B cell (primary cell): ENCODE results near the gene DNAJC2. TPM values are rescaled to one million over a fixed set of nuclear protein-coding genes. Genes with fewer than 3 reads are reported as not detected.

Experiments
- ATAC-seq: fragments of 200-7000 bp; cut with Tn5 transposase; one replicate; pipeline ENCODE4 v1.10.0; 2021; ENCODE audit warnings: low read depth, mild to moderate bottlenecking, moderate number of reproducible peaks, moderate library complexity
- CTCF ChIA-PET: fragments of 350-600 bp; sonication (Branson Sonifier 250); formaldehyde crosslinking; loops from one replicate; lab custom pipeline; 2021; ENCODE audit warnings: antibody characterized with exemption, inconsistent platforms; lab: Charles Lee
- POLR2A ChIA-PET: fragments of 350-600 bp; sonication (Branson Sonifier 250); formaldehyde crosslinking; loops from one replicate; lab custom pipeline; 2021; ENCODE audit warnings: antibody characterized with exemption; lab: Charles Lee
- DNase-seq: peaks from one replicate; pipeline ENCODE4 v3.0.0; 2013
- H2AFZ ChIP-seq: 2 replicates; pipeline ENCODE4 v1.6.1; 2012; ENCODE audit warnings: mild to moderate bottlenecking, low read depth, low read length; ENCODE audit not compliant: insufficient read depth, poor library complexity, severe bottlenecking
- H3K27ac ChIP-seq, 2 donors: 1 replicate in 1 of 2; 2 replicates in 1 of 2; pipeline ENCODE4 v1.5.1; 2012 to 2013; ENCODE audit warnings: low read length in 2 of 2, mild to moderate bottlenecking in 2 of 2, moderate library complexity in 1 of 2
- H3K27me3 ChIP-seq, 4 experiments: fragments of 200-600 bp in 1 of 4; sonication (generic) in 1 of 4; replicated peaks in 1 of 4; 1 replicate in 2 of 4; 2 replicates in 2 of 4; pipeline versions ENCODE4 v1.6.1 to v1.7.0; 2013 to 2016; ENCODE audit warnings: low read length in 3 of 4, mild to moderate bottlenecking in 2 of 4, mixed read lengths in 1 of 4, moderate library complexity in 1 of 4; ENCODE audit not compliant: insufficient read depth in 4 of 4, control insufficient read depth in 3 of 4; ENCODE audit errors: control extremely low read depth in 1 of 4
- H3K36me3 ChIP-seq, 2 experiments: replicated peaks in 1 of 2; 1 replicate in 1 of 2; 2 replicates in 1 of 2; pipeline versions ENCODE4 v1.6.1 to v1.7.1; 2013; ENCODE audit warnings: low read length in 1 of 2; ENCODE audit not compliant: insufficient read depth in 2 of 2, control insufficient read depth in 1 of 2; ENCODE audit errors: control extremely low read depth in 1 of 2, extremely low read depth in 1 of 2
- H3K4me1 ChIP-seq, 2 donors: fragments of 200-600 bp in 1 of 2; sonication (generic) in 1 of 2; 1 replicate in 1 of 2; 2 replicates in 1 of 2; pipeline versions ENCODE4 v1.5.1 to v1.6.1; 2013 to 2017; ENCODE audit warnings: low read length in 2 of 2; ENCODE audit not compliant: control insufficient read depth in 2 of 2, insufficient read depth in 2 of 2
- H3K4me2 ChIP-seq: replicated peaks from 2 replicates; pipeline ENCODE3; 2012; ENCODE audit warnings: mild to moderate bottlenecking, low read depth, low read length; ENCODE audit not compliant: poor library complexity, severe bottlenecking
- H3K4me3 ChIP-seq, 5 experiments: fragments of 200-600 bp in 1 of 5; sonication (generic) in 1 of 5; 1 replicate in 3 of 5; 2 replicates in 2 of 5; pipeline versions ENCODE4 v1.5.1 to v1.7.0; 2011 to 2016; ENCODE audit warnings: low read length in 4 of 5, mild to moderate bottlenecking in 4 of 5, low read depth in 2 of 5, control low read depth in 1 of 5, moderate library complexity in 1 of 5; ENCODE audit not compliant: insufficient read depth in 1 of 5; ENCODE audit errors: control extremely low read depth in 1 of 5, extremely low read depth in 1 of 5
- H3K79me2 ChIP-seq: fragments of 200-600 bp; sonication (generic); one replicate; pipeline ENCODE4 v1.6.0; 2016; ENCODE audit warnings: low read length; ENCODE audit not compliant: control insufficient read depth, insufficient read depth
- H3K9ac ChIP-seq: fragments of 200-600 bp; sonication (generic); 2 replicates; pipeline ENCODE4 v1.6.1; 2017; ENCODE audit warnings: mild to moderate bottlenecking, low read length, moderate library complexity
- H3K9me3 ChIP-seq, 3 donors: one replicate each; pipeline versions ENCODE4 v1.6.1 to v1.7.1; 2013; ENCODE audit warnings: low read length in 2 of 3; ENCODE audit not compliant: control insufficient read depth in 2 of 3, insufficient read depth in 1 of 3; ENCODE audit errors: control extremely low read depth in 1 of 3
- H4K20me1 ChIP-seq: 2 replicates; pipeline ENCODE4 v1.6.0; 2012; ENCODE audit warnings: mild to moderate bottlenecking, low read length; ENCODE audit not compliant: insufficient read depth, control insufficient read depth, poor library complexity, severe bottlenecking
- H3K27ac Mint-ChIP-seq: one replicate; pipeline ENCODE4 v1.8.0; 2021; ENCODE audit warnings: mixed read lengths
- H3K27me3 Mint-ChIP-seq: one replicate; pipeline ENCODE4 v1.8.0; 2021; ENCODE audit warnings: mixed read lengths
- H3K4me1 Mint-ChIP-seq: one replicate; pipeline ENCODE4 v1.8.0; 2021; ENCODE audit warnings: mixed read lengths
- H3K4me3 Mint-ChIP-seq: one replicate; pipeline ENCODE4 v1.8.0; 2021; ENCODE audit warnings: mixed read lengths
- H3K9me3 Mint-ChIP-seq: one replicate; pipeline ENCODE4 v1.8.0; 2022; ENCODE audit warnings: mixed read lengths; ENCODE audit not compliant: insufficient read depth
- CTCF ChIP-seq: fragments of 200-600 bp; IDR thresholded peaks from one replicate; pipeline ENCODE4 v1.8.0; 2022; ENCODE audit warnings: antibody characterized with exemption, mild to moderate bottlenecking
- EZH2 ChIP-seq: IDR thresholded peaks from 2 replicates; pipeline ENCODE4 v1.6.1; 2012; ENCODE audit warnings: borderline replicate concordance, low read depth, mild to moderate bottlenecking, moderate library complexity, low read length; ENCODE audit not compliant: insufficient read depth, poor library complexity, severe bottlenecking
- WGBS: methylation state at CpG from one replicate; pipeline ENCODE4 v1.1.5; 2013; ENCODE audit warnings: missing lambda C conversion rate; ENCODE audit not compliant: insufficient coverage; 5-methylcytosine and 5-hydroxymethylcytosine counted together
- intact Hi-C: fragments of 100-400 bp; cut with micrococcal nuclease; formaldehyde crosslinking; loops from one replicate; pipeline ENCODE4 v1.10.0; 2022
- polyA plus RNA-seq: library from polyadenylated mRNA; depleted of rRNA; stranded (reverse); fragments of >200 nt; gene quantifications from 2 replicates; pipeline ENCODE4 v1.2.3, GENCODE V29; 2012
- total RNA-seq, 2 donors: library from RNA; stranded (reverse); fragments of 120-200 nt in 1 of 2; gene quantifications; 1 replicate in 1 of 2; 2 replicates in 1 of 2; pipeline versions ENCODE4 v1.2.3 to v1.2.4, GENCODE V29; 2013 to 2022

The DNAJC2 gene
- total and polyA plus RNA-seq, 2 donors (not counting 1 experiment from before 2014, with no cell fraction given) = 12.5 to 38.6 TPM

- CTCF ChIA-PET = no interaction called here
- no peaks in the 10 kb centered on the region for H3K79me2 ChIP-seq
- no peaks in the 10 kb centered on the region for H3K4me1 Mint-ChIP-seq
- no peak overlapping the region for H3K4me3 ChIP-seq
- no peaks in the 10 kb centered on the region for H3K27me3 Mint-ChIP-seq
- intact Hi-C loops = no loop called here
- POLR2A ChIA-PET = no interaction called here
- no peak overlapping the region for H3K4me2 ChIP-seq
- TF ChIP-seq EZH2 (no peak), CTCF (no peak)
- no peaks in the 10 kb centered on the region for H3K4me1 ChIP-seq
- H3K9me3 ChIP-seq = no peaks in the 10 kb centered on the region
- DNase-seq = no peak
- H3K36me3 ChIP-seq = peaks cover 2 to 57% of the 10 kb centered on the region in 2 experiments
- no peak overlapping the region for H2AFZ ChIP-seq
- H3K9me3 Mint-ChIP-seq = no peaks in the 10 kb centered on the region
- no peak for ATAC-seq
- no peaks in the 10 kb centered on the region for H3K27me3 ChIP-seq
- no peak overlapping the region for H3K9ac ChIP-seq
- no peak overlapping the region for H3K4me3 Mint-ChIP-seq
- no peak overlapping the region for H3K27ac ChIP-seq
- H4K20me1 ChIP-seq = no peaks in the 10 kb centered on the region
- no peak overlapping the region for H3K27ac Mint-ChIP-seq
- whole genome bisulfite sequencing = 93% methylated on average over 4 of the region's 8 CpGs
Observed at GRCh38 chr7:103325744-103326143, 18.8 kb downstream of the DNAJC2 start.

GRCh38 chr7:103317009-103317408 is 27.6 kb downstream of the DNAJC2 start:
- H4K20me1 ChIP-seq = no peaks in the 10 kb centered on the region
- H3K9me3 ChIP-seq = no peaks in the 10 kb centered on the region
- intact Hi-C loops = no loop called here
- Mint-ChIP-seq H3K27ac (peak overlapping the region; percentile 16), H3K4me1 (peaks cover 4% of the 10 kb centered on the region), H3K9me3 (no peaks in the 10 kb centered on the region), H3K4me3 (no peak overlapping the region), H3K27me3 (no peaks in the 10 kb centered on the region)
- H3K4me3 ChIP-seq = no peak overlapping the region
- ChIA-PET CTCF (interaction anchor here (1.4 kb wide), 1 partner anchor 11 kb away, joined by 4 read pairs; no protein-coding TSS in a partner anchor), POLR2A (interaction anchor here (0.6 kb wide), 1 partner anchor 1419 kb away, joined by 4 read pairs; no protein-coding TSS in a partner anchor)
- no peak overlapping the region for H3K27ac ChIP-seq
- no peaks in the 10 kb centered on the region for H3K79me2 ChIP-seq
- H3K4me1 ChIP-seq = no peaks in the 10 kb centered on the region
- no peaks in the 10 kb centered on the region for H3K27me3 ChIP-seq
- DNase-seq (no peak), ATAC-seq (no peak)
- peaks cover 5 to 71% of the 10 kb centered on the region in 2 experiments for H3K36me3 ChIP-seq
- no peak for TF ChIP-seq EZH2
- TF ChIP-seq CTCF = no peak
- H3K9ac ChIP-seq = no peak overlapping the region
- H3K4me2 ChIP-seq = no peak overlapping the region
- no peak overlapping the region for H2AFZ ChIP-seq
